Transverse colon (tissue), 4 donors: ENCODE data around the gene RNF4. TPM values are rescaled to one million over a fixed set of nuclear protein-coding genes. Genes with fewer than 3 reads are reported as not detected.

Source experiments
- DNase-seq: peaks from one replicate; pipeline ENCODE4 v3.0.0-alpha.2; 2019
- H3K27ac ChIP-seq, 4 donors: fragments of 200-600 bp; sonication (generic); 2 replicates each; pipeline ENCODE4 v1.5.1; 2016 to 2018; ENCODE audit warnings: inconsistent platforms in 4 of 4
- H3K27me3 ChIP-seq: fragments of 200-600 bp; sonication (generic); 2 replicates; pipeline ENCODE4 v1.5.1; 2017; ENCODE audit warnings: inconsistent platforms
- H3K36me3 ChIP-seq, 4 donors: fragments of 200-600 bp; sonication (generic); 2 replicates each; pipeline ENCODE4 v1.5.1; 2017 to 2019; ENCODE audit warnings: inconsistent platforms in 4 of 4
- H3K4me1 ChIP-seq, 4 donors: fragments of 200-600 bp; sonication (generic); 2 replicates each; pipeline ENCODE4 v1.5.1; 2017 to 2020; ENCODE audit warnings: inconsistent platforms in 4 of 4
- H3K4me3 ChIP-seq, 4 donors: fragments of 200-600 bp; sonication (generic); 1 replicate in 1 of 4; 2 replicates in 3 of 4; pipeline versions ENCODE4 v1.5.1 to v1.6.1; 2017 to 2019; ENCODE audit warnings: inconsistent platforms in 4 of 4
- H3K9me3 ChIP-seq, 2 donors: fragments of 200-600 bp; sonication (generic); 2 replicates each; pipeline ENCODE4 v1.5.1; 2017 to 2019; ENCODE audit warnings: inconsistent platforms in 2 of 2
- CTCF ChIP-seq, 5 experiments: fragments of 200-600 bp in 3 of 5; fragments of 450-650 bp in 2 of 5; sonication (generic) in 3 of 5; IDR thresholded peaks; 1 replicate in 2 of 5; 2 replicates in 3 of 5; pipeline ENCODE4 v1.5.1; 2016 to 2017; ENCODE audit warnings: antibody characterized with exemption in 5 of 5, inconsistent platforms in 3 of 5, mild to moderate bottlenecking in 2 of 5, moderate library complexity in 1 of 5
- EP300 ChIP-seq: sonication (generic); formaldehyde crosslinking; IDR thresholded peaks from one replicate; pipeline ENCODE4 v1.6.1; 2017; ENCODE audit warnings: antibody characterized with exemption, low read depth
- POLR2A ChIP-seq: fragments of 450-650 bp; IDR thresholded peaks from one replicate; pipeline ENCODE4 v1.6.1; 2016; ENCODE audit warnings: antibody characterized with exemption, mild to moderate bottlenecking, moderate library complexity
- POLR2AphosphoS5 ChIP-seq, 3 donors: sonication (generic); formaldehyde crosslinking; IDR thresholded peaks; one replicate each; pipeline ENCODE4 v1.6.1; 2016; ENCODE audit warnings: antibody characterized with exemption in 3 of 3
- WGBS, 2 donors: methylation state at CpG; one replicate each; pipeline ENCODE4 v1.1.5; 2018; ENCODE audit warnings: low coverage in 1 of 2; 5-methylcytosine and 5-hydroxymethylcytosine counted together
- in situ Hi-C, 4 donors: fragments of 200-750 bp; cut with MboI; loops; one replicate each; pipeline versions ENCODE4 v1.15.0 to v1.15.1; 2017; ENCODE audit warnings: low sequenced_read_pairs in 3 of 4, low pct_ligation_motif_present in 1 of 4, low pct_unique_long_range_greater_than_20kb in 1 of 4
- intact Hi-C: fragments of 100-400 bp; cut with DNase I; formaldehyde crosslinking; loops from one replicate; pipeline ENCODE4 v1.15.1; 2023; ENCODE audit warnings: low total_unique reads
- total RNA-seq, 4 donors: library from RNA; depleted of rRNA; stranded (reverse); fragments of >200 nt; gene quantifications; one replicate each; pipeline ENCODE4 v1.1.0, GENCODE V29; 2016

RNF4 gene
- total RNA-seq, 4 donors from 2014 or later: 20.9 to 50.5 (median 35.8) TPM

- intact Hi-C loops: no loop called here
- Histone ChIP-seq H3K4me1 (peaks cover 17 to 42% (median 34%) of the 10 kb centered on the region in 4 donors), H3K27ac (no peak overlapping the region), H3K27me3 (no peaks in the 10 kb centered on the region), H3K4me3 (no peak overlapping the region), H3K36me3 (peaks cover 0 to 29% (median 6%) of the 10 kb centered on the region in 4 donors), H3K9me3 (no peaks in the 10 kb centered on the region)
- 92% methylated on average over 20 of the region's 20 CpGs; no CpG with 5 or more reads in 1 of the 2 donors for WGBS, 2 donors
- in situ Hi-C loops: no loop called here
- no peak for DNase-seq
- TF ChIP-seq POLR2A (no peak), EP300 (no peak), CTCF (IDR thresholded peaks at IDR 0.05) (no peak)
Measured at GRCh38 chr4:2489081-2489805, 20.3 kb downstream of the RNF4 start.

GRCh38 chr4:2489841-2490552 lies 21.1 kb downstream of the RNF4 start:
- Histone ChIP-seq H3K36me3 (peaks cover 0 to 29% (median 6%) of the 10 kb centered on the region in 4 donors), H3K4me3 (no peak overlapping the region), H3K27ac (no peak overlapping the region), H3K9me3 (no peaks in the 10 kb centered on the region), H3K27me3 (no peaks in the 10 kb centered on the region), H3K4me1 (peaks cover 11 to 42% (median 27%) of the 10 kb centered on the region in 4 donors)
- no peak for TF ChIP-seq POLR2AphosphoS5 (IDR thresholded peaks at IDR 0.05)
- no peak for TF ChIP-seq POLR2A
- TF ChIP-seq CTCF (IDR thresholded peaks at IDR 0.05): no peak
- no peak for TF ChIP-seq EP300
- intact Hi-C loops: no loop called here
- WGBS, 2 donors: 82 to 92% methylated on average over 3 to 7 of the region's 9 CpGs
- in situ Hi-C loops: no loop called here
- no peak for DNase-seq

- H3K27me3 ChIP-seq: no peaks in the 10 kb centered on the region
- DNase-seq: no peak
- H3K36me3 ChIP-seq: peaks cover 0 to 36% (median 13%) of the 10 kb centered on the region in 4 donors
- intact Hi-C loops: no loop called here
- H3K4me3 ChIP-seq: no peak overlapping the region
- peaks cover 0 to 20% (median 1%) of the 10 kb centered on the region in 4 donors for H3K4me1 ChIP-seq
- 91 to 100% methylated on average over 1 of the region's 1 CpG for WGBS, 2 donors
- in situ Hi-C loops: no loop called here
- TF ChIP-seq CTCF (IDR thresholded peaks at IDR 0.05) (no peak), POLR2A (no peak), POLR2AphosphoS5 (IDR thresholded peaks at IDR 0.05) (no peak), EP300 (no peak)
- no peaks in the 10 kb centered on the region for H3K9me3 ChIP-seq
- no peak overlapping the region for H3K27ac ChIP-seq
Measured at GRCh38 chr4:2492970-2493369, 24.1 kb downstream of the RNF4 start.

- peaks cover 0 to 55% (median 20%) of the 10 kb centered on the region in 4 donors for H3K36me3 ChIP-seq
- in situ Hi-C loops: no loop called here
- 80% methylated on average over 3 of the region's 3 CpGs; no CpG with 5 or more reads in 1 of the 2 donors for WGBS, 2 donors
Measured at GRCh38 chr4:2494992-2495391, 26.1 kb downstream of the RNF4 start.

More at GRCh38 chr4:2494992-2495391, 26.1 kb downstream of the RNF4 start:
- intact Hi-C loops: no loop called here
- H3K4me3 ChIP-seq: no peak overlapping the region
- no peaks in the 10 kb centered on the region for H3K9me3 ChIP-seq
- no peak overlapping the region for H3K27ac ChIP-seq
- DNase-seq: no peak
- H3K4me1 ChIP-seq: peaks cover 0 to 14% (median 0%) of the 10 kb centered on the region in 4 donors
- H3K27me3 ChIP-seq: no peaks in the 10 kb centered on the region
- no peak for TF ChIP-seq CTCF (IDR thresholded peaks at IDR 0.05)
- TF ChIP-seq EP300: no peak
- no peak for TF ChIP-seq POLR2AphosphoS5 (IDR thresholded peaks at IDR 0.05)
- TF ChIP-seq POLR2A: no peak
